Measurements from ENCODE around the gene CITED4. TPM values are rescaled to one million over a fixed set of nuclear protein-coding genes. Genes with fewer than 3 reads are reported as not detected.
A peak's percentile ranks its signal among the peaks of the same experiment; 100 is the strongest.

Gene CITED4
- total RNA-seq, 1 donor from 2014 or later = 0.98 TPM

DNA sequence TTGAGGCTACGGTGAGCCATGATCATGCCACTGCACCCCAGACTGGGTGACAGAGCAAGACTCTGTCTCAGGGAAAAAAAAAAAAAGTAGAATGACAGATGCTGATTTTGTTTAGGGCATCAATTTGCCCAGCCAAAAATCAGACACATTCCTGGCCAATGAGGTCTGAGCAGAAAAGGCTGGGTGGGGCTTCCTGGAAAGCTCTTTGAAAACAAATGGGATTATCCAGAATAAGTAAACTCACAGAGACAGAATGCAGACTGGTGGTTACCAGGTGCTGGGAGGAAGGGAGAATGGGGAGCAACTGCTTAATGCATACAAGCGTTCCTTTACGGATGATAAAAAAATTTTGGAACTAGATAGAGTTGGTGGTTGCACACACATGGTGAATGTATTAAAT lies 10.1 kb upstream of the CITED4 start:
- intact Hi-C loops (cut with micrococcal nuclease) = no loop called here
- Mint-ChIP-seq H3K36me3 (ENCODE audit: low read depth) (no peaks in the 10 kb centered on the region), H3K9me3 (peaks cover 12% of the 10 kb centered on the region), H3K27me3 (peaks cover 19% of the 10 kb centered on the region), H3K27ac (no peak overlapping the region), H3K4me1 (peaks cover 4% of the 10 kb centered on the region), H3K4me3 (no peak overlapping the region)
- no peak for ATAC-seq (ENCODE audit: low read depth)
- TF ChIP-seq, protein P1, sequence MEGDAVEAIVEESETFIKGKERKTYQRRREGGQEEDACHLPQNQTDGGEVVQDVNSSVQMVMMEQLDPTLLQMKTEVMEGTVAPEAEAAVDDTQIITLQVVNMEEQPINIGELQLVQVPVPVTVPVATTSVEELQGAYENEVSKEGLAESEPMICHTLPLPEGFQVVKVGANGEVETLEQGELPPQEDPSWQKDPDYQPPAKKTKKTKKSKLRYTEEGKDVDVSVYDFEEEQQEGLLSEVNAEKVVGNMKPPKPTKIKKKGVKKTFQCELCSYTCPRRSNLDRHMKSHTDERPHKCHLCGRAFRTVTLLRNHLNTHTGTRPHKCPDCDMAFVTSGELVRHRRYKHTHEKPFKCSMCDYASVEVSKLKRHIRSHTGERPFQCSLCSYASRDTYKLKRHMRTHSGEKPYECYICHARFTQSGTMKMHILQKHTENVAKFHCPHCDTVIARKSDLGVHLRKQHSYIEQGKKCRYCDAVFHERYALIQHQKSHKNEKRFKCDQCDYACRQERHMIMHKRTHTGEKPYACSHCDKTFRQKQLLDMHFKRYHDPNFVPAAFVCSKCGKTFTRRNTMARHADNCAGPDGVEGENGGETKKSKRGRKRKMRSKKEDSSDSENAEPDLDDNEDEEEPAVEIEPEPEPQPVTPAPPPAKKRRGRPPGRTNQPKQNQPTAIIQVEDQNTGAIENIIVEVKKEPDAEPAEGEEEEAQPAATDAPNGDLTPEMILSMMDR (IDR thresholded peaks at IDR 0.05) = no peak
- DNase-seq = no peak
- CTCF ChIA-PET = no interaction called here
- POLR2A ChIA-PET = no interaction called here

DNA sequence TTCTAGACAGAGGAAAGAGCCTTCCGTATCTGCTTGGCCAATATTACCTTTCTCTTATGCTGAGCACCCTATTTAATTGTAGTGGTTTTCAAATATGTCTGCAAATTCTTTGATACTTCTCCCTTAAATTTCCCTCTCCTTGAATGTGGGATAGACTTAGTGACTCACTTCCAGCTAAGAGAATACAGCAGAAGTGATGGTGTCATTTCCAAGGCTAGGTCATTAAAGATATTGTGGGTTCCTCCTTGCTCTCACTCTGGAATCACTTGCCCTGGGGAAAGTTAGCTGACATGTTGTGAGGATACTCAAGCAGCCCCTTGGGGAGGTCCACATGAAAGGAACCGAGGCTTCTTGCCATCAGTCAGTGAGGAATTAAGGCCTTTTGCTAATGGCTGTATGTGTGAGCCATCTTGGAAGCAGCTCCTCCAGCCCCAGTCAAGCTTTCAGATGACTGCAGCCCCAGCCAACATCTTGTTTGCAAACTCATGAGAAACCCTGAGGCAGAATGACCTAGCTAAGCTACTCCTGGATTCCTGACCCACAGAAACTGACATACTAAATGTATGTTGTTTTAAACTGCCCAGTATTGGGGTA lies 8.1 kb upstream of the CITED4 start:
- Mint-ChIP-seq H3K4me1 (no peaks in the 10 kb centered on the region), H3K27me3 (peaks cover 19% of the 10 kb centered on the region), H3K4me3 (no peak overlapping the region), H3K9me3 (peaks cover 6% of the 10 kb centered on the region), H3K27ac (no peak overlapping the region), H3K36me3 (ENCODE audit: low read depth) (no peaks in the 10 kb centered on the region)
- intact Hi-C loops (cut with micrococcal nuclease) = no loop called here
- ChIA-PET CTCF (no interaction called here), POLR2A (no interaction called here)
- TF ChIP-seq, protein P1 (IDR thresholded peaks at IDR 0.05) = no peak
- DNase-seq (no peak), ATAC-seq (ENCODE audit: low read depth) (no peak)

DNA sequence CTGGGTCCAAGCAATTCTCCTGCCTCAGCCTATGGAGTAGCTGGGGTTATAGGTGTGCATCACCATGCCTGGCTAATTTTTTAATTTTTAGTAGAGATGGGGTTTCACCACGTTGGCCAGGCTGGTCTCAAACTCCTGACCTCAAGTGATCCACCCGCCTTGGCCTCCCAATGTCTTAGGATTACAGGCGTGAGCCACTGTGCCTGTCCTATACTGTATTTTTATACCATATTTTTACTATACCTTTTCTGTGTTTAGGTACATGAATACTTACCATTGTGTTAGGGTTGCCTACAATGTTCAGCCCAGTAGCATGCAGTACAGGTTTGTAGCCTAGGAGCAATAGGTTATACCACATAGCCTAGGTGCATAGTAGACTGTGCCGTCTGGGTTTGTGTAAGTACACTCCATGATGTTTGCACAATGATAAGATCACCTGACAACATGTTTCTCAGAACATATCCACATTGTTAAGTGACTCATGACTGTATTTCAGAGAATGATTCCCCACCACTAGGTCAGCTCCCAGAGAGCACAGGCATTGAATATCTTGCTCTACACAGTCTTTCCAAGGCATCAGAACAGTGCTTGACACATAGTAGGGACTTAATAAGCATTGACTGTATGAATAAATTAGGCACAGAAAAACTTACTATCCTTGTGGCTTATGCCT lies 6.0 kb upstream of the CITED4 start:
- ChIA-PET CTCF (no interaction called here), POLR2A (interaction anchor here (0.7 kb wide), 1 partner anchor 186 kb away, joined by 6 read pairs; no protein-coding TSS in a partner anchor)
- peaks cover 6% of the 10 kb centered on the region for H3K9me3 Mint-ChIP-seq
- TF ChIP-seq, protein P1 (IDR thresholded peaks at IDR 0.05) = no peak
- H3K36me3 Mint-ChIP-seq (ENCODE audit: low read depth) = no peaks in the 10 kb centered on the region
- DNase-seq (no peak), ATAC-seq (ENCODE audit: low read depth) (no peak)
- H3K27me3 Mint-ChIP-seq = peaks cover 9% of the 10 kb centered on the region
- intact Hi-C loops (cut with micrococcal nuclease) = no loop called here
- no peak overlapping the region for H3K27ac Mint-ChIP-seq
- H3K4me1 Mint-ChIP-seq = no peaks in the 10 kb centered on the region
- H3K4me3 Mint-ChIP-seq = no peak overlapping the region

DNA sequence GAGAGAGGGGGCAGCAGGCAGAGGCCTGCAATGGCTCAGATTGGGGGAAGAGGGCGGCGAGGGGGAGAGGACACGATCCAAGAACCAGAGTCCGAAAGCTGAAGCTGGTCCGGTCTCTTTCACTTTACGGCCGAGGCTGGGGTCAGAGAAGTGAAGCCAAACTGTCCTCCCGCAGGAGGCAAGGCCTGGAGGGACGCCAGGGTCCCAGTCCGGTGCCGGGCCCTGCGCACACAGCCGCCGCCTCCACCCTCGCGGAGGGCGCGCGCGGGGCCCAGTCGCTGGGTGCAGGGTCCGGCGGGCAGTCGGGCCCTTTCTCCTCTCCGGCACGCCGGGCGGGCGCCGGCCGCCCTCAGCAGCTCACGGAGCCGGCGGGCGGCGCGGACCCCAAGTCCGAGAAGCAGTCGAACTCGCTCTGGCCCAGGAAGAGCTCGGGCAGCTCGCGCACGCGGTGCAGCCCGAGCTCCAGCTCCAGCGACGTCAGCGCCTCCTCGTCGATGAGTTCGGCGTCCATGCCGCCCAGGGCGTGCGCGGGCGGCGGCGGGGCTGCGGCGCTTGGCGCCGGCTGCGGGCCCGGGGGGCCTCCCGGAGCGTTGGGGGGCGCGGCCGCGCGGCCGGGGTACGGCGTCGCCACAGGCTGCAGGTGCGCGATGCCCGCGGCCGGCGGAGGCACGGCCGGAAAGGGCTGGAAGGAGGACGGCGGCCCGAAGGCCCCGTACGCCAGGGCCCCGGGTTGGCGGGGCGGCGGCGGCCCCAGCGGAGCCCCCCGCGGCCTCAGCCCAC lies 749 bp downstream of the CITED4 start:
- Mint-ChIP-seq H3K36me3 (ENCODE audit: low read depth) (peaks cover 2% of the 10 kb centered on the region), H3K9me3 (no peaks in the 10 kb centered on the region), H3K4me3 (peak overlapping the region; percentile 81), H3K27me3 (peaks cover 12% of the 10 kb centered on the region), H3K4me1 (peaks cover 10% of the 10 kb centered on the region), H3K27ac (no peak overlapping the region)
- intact Hi-C loops (cut with micrococcal nuclease) = loop anchor here (1.0 to 5.0 kb wide), 6 partner anchors 43 to 1284 kb away; partner anchors contain the start of genes CTPS1, PABPC4 and RIMS3
- TF ChIP-seq, protein P1 (IDR thresholded peaks at IDR 0.05) = no peak
- POLR2A ChIA-PET = interaction anchor here (0.6 to 1.3 kb wide), 6 partner anchors 8 to 343 kb away, joined by 3 to 10 read pairs (median 4); partner anchors contain the start of gene NFYC
- no peak for ATAC-seq (ENCODE audit: low read depth)
- peak; percentile 39 for DNase-seq
- CTCF ChIA-PET = interaction anchor here (1.0 to 1.3 kb wide), 2 partner anchors 8 to 11 kb away, joined by 3 to 4 read pairs; no protein-coding TSS in a partner anchor

Data from activated B cell treated with CpG ODN at 0.5 μM for 24 hours (primary cell).